ENCODE results near the gene ARL15. TPM values are rescaled to one million over a fixed set of nuclear protein-coding genes. Genes with fewer than 3 reads are reported as not detected.

ARL15 gene
- total and polyA plus RNA-seq, 2 of the 8 experiments (the other 6 are each of a cell fraction or from before 2014, with no cell fraction given): 9.9 to 21.2 TPM

GRCh38 chr5:53929570-53929969, 380.8 kb downstream of the ARL15 start (continued):
- TF ChIP-seq CHD7 (IDR thresholded peaks at IDR 0.05; ENCODE audit: insufficient replicate concordance, low read length): no peak
- no peak for TF ChIP-seq YY1 (IDR thresholded peaks at IDR 0.05; ENCODE audit: low read depth, low read length)

All from H1 (cell line).